Gastroesophageal sphincter (tissue), 3 donors: ENCODE results near the gene MYLK4.

ENCODE experiments used
- EP300 ChIP-seq: sonication (generic); formaldehyde crosslinking; IDR thresholded peaks from one replicate; pipeline ENCODE4 v1.6.1; 2017; ENCODE audit warnings: antibody characterized with exemption, mild to moderate bottlenecking
- POLR2A ChIP-seq, 2 donors: fragments of 450-650 bp; IDR thresholded peaks; one replicate each; pipeline ENCODE4 v1.6.1; 2017; ENCODE audit warnings: antibody characterized with exemption in 2 of 2, mild to moderate bottlenecking in 2 of 2, moderate library complexity in 1 of 2
- POLR2AphosphoS5 ChIP-seq: sonication (generic); formaldehyde crosslinking; IDR thresholded peaks from one replicate; pipeline ENCODE4 v1.6.1; 2017; ENCODE audit warnings: antibody characterized with exemption
- TF ChIP-seq, protein P1 (sequence below), 4 experiments: fragments of 200-600 bp in 2 of 4; fragments of 450-650 bp in 2 of 4; sonication (generic) in 1 of 4; IDR thresholded peaks; one replicate each; pipeline ENCODE4 v1.5.1; 2017 to 2019; ENCODE audit warnings: antibody characterized with exemption in 4 of 4, mild to moderate bottlenecking in 2 of 4, moderate library complexity in 2 of 4

- TF ChIP-seq, protein P1, sequence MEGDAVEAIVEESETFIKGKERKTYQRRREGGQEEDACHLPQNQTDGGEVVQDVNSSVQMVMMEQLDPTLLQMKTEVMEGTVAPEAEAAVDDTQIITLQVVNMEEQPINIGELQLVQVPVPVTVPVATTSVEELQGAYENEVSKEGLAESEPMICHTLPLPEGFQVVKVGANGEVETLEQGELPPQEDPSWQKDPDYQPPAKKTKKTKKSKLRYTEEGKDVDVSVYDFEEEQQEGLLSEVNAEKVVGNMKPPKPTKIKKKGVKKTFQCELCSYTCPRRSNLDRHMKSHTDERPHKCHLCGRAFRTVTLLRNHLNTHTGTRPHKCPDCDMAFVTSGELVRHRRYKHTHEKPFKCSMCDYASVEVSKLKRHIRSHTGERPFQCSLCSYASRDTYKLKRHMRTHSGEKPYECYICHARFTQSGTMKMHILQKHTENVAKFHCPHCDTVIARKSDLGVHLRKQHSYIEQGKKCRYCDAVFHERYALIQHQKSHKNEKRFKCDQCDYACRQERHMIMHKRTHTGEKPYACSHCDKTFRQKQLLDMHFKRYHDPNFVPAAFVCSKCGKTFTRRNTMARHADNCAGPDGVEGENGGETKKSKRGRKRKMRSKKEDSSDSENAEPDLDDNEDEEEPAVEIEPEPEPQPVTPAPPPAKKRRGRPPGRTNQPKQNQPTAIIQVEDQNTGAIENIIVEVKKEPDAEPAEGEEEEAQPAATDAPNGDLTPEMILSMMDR (IDR thresholded peaks at IDR 0.05): no peak
- no peak for TF ChIP-seq POLR2A (IDR thresholded peaks at IDR 0.05)
- no peak for TF ChIP-seq POLR2AphosphoS5
- TF ChIP-seq EP300: no peak
Measured at GRCh38 chr6:2782825-2783187, 32.1 kb upstream of the MYLK4 start.
